ENCODE measurements around the gene PRKD2.

- TF ChIP-seq ZNF184 (tag by site-specific recombination; IDR thresholded peaks at IDR 0.05) (no peak), ZNF621 (tag by site-specific recombination; IDR thresholded peaks at IDR 0.05) (no peak), CTCF (tag by site-specific recombination; IDR thresholded peaks at IDR 0.05) (no peak)
Measured at GRCh38 chr19:46692918-46693722, 23.8 kb downstream of the PRKD2 start.
